Brain pericyte (primary cell): ENCODE data around the gene NUP153.
"Not testable (repeated sequence)": the region's sequence is repeated elsewhere in the genome, so short reads cannot be mapped to it uniquely, and the experiment has no call there.

ENCODE experiments used
- DNase-seq: peaks from one replicate; pipeline ENCODE4 v3.0.0-alpha.2; 2012; ENCODE audit warnings: low read depth, low spot score

Gene NUP153

GRCh38 chr6:17714177-17714576 is 7.5 kb upstream of the NUP153 start:
- no peak for DNase-seq

GRCh38 chr6:17712576-17712975 is 5.9 kb upstream of the NUP153 start:
- DNase-seq = no peak

GRCh38 chr6:17710331-17710730 is 3.6 kb upstream of the NUP153 start:
- no peak for DNase-seq

- no peak for DNase-seq
Measured at GRCh38 chr6:17709476-17709875, 2.8 kb upstream of the NUP153 start.

GRCh38 chr6:17708035-17708434 is 1.3 kb upstream of the NUP153 start:
- not testable (repeated sequence) for DNase-seq

GRCh38 chr6:17707371-17707651 is 586 bp upstream of the NUP153 start:
- DNase-seq = no peak

GRCh38 chr6:17705778-17706579 is 746 bp downstream of the NUP153 start:
- no peak for DNase-seq

GRCh38 chr6:17705428-17705777 is 1.3 kb downstream of the NUP153 start:
- no peak for DNase-seq

- no peak for DNase-seq
Measured at GRCh38 chr6:17703256-17703694, 3.5 kb downstream of the NUP153 start.

GRCh38 chr6:17700421-17701416 is 6.0 kb downstream of the NUP153 start:
- DNase-seq = no peak

- DNase-seq = no peak
Measured at GRCh38 chr6:17691925-17692538, 14.7 kb downstream of the NUP153 start.

- DNase-seq = no peak
Measured at GRCh38 chr6:17688481-17688880, 18.2 kb downstream of the NUP153 start.

- DNase-seq = no peak
Measured at GRCh38 chr6:17687136-17687535, 19.6 kb downstream of the NUP153 start.

GRCh38 chr6:17684134-17684533 is 22.6 kb downstream of the NUP153 start:
- DNase-seq = no peak

GRCh38 chr6:17683428-17683827 is 23.3 kb downstream of the NUP153 start:
- DNase-seq = no peak

- no peak for DNase-seq
Measured at GRCh38 chr6:17679726-17680125, 27.0 kb downstream of the NUP153 start.

- no peak for DNase-seq
Measured at GRCh38 chr6:17677602-17678001, 29.1 kb downstream of the NUP153 start.

- DNase-seq = no peak
Measured at GRCh38 chr6:17673543-17674254, 33.0 kb downstream of the NUP153 start.

- DNase-seq = no peak
Measured at GRCh38 chr6:17672064-17672718, 34.5 kb downstream of the NUP153 start.

GRCh38 chr6:17666646-17667045 is 40.1 kb downstream of the NUP153 start:
- no peak for DNase-seq

- no peak for DNase-seq
Measured at GRCh38 chr6:17665132-17665531, 41.6 kb downstream of the NUP153 start.
